GM23338 (cell line): Measurements from ENCODE around the gene GLUL.

Experiments
- CREB1 ChIP-seq: fragments of 250-450 bp; sonication (Bioruptor Pico); IDR thresholded peaks from 2 replicates; pipeline ENCODE4 v1.5.0; 2020; ENCODE audit warnings: low read depth, mild to moderate bottlenecking, moderate library complexity
- ETS1 ChIP-seq: IDR thresholded peaks from 2 replicates; pipeline ENCODE4 v1.6.1; 2016; ENCODE audit warnings: antibody characterized with exemption
- EZH2 ChIP-seq: fragments of 200-600 bp; sonication (generic); IDR thresholded peaks from one replicate; pipeline ENCODE4 v1.8.0; 2017; ENCODE audit warnings: antibody characterized with exemption, mild to moderate bottlenecking, low read depth; ENCODE audit not compliant: unreplicated experiment
- EZH2phosphoT487 ChIP-seq: fragments of 200-600 bp; sonication (generic); IDR thresholded peaks from one replicate; pipeline ENCODE4 v1.8.1; 2018; ENCODE audit warnings: antibody characterized with exemption; ENCODE audit not compliant: unreplicated experiment
- JUNB ChIP-seq: IDR thresholded peaks from one replicate; pipeline ENCODE4 v1.6.1; 2016; ENCODE audit warnings: antibody characterized with exemption; ENCODE audit not compliant: unreplicated experiment
- NANOG ChIP-seq: IDR thresholded peaks from 2 replicates; pipeline ENCODE4 v1.6.1; 2016; ENCODE audit warnings: antibody characterized with exemption, borderline replicate concordance
- POLR2AphosphoS5 ChIP-seq: IDR thresholded peaks from 2 replicates; pipeline ENCODE4 v1.6.1; 2016; ENCODE audit warnings: antibody characterized with exemption, low read depth
- STAT1 ChIP-seq: IDR thresholded peaks from one replicate; pipeline ENCODE4 v1.6.1; 2016; ENCODE audit warnings: antibody characterized with exemption; ENCODE audit not compliant: unreplicated experiment
- ZNF114 ChIP-seq: fragments of 250-450 bp; sonication (Bioruptor Pico); IDR thresholded peaks from 2 replicates; pipeline ENCODE4 v1.5.0; 2020; ENCODE audit warnings: mild to moderate bottlenecking, moderate library complexity
- ZNF462 ChIP-seq: fragments of 250-450 bp; sonication (Bioruptor Pico); IDR thresholded peaks from 2 replicates; pipeline ENCODE4 v1.5.0; 2020; ENCODE audit warnings: mild to moderate bottlenecking, moderate library complexity
- TF ChIP-seq, protein P1 (sequence below), 2 experiments: fragments of 200-600 bp in 1 of 2; sonication (generic) in 1 of 2; conservative IDR thresholded peaks; 2 replicates each; pipeline versions ENCODE4 v1.5.1 to v1.6.1; 2016 to 2017; ENCODE audit warnings: antibody characterized with exemption in 2 of 2, low read depth in 2 of 2, mild to moderate bottlenecking in 2 of 2, moderate library complexity in 1 of 2
- TF ChIP-seq, protein P2 (sequence below): IDR thresholded peaks from one replicate; pipeline ENCODE4 v1.6.1; 2018; ENCODE audit warnings: antibody characterized with exemption; ENCODE audit not compliant: unreplicated experiment

- TF ChIP-seq, protein P1, sequence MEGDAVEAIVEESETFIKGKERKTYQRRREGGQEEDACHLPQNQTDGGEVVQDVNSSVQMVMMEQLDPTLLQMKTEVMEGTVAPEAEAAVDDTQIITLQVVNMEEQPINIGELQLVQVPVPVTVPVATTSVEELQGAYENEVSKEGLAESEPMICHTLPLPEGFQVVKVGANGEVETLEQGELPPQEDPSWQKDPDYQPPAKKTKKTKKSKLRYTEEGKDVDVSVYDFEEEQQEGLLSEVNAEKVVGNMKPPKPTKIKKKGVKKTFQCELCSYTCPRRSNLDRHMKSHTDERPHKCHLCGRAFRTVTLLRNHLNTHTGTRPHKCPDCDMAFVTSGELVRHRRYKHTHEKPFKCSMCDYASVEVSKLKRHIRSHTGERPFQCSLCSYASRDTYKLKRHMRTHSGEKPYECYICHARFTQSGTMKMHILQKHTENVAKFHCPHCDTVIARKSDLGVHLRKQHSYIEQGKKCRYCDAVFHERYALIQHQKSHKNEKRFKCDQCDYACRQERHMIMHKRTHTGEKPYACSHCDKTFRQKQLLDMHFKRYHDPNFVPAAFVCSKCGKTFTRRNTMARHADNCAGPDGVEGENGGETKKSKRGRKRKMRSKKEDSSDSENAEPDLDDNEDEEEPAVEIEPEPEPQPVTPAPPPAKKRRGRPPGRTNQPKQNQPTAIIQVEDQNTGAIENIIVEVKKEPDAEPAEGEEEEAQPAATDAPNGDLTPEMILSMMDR (conservative IDR thresholded peaks at IDR 0.05; ENCODE audit: low read depth in 2 of 2): no peak
- TF ChIP-seq EZH2: no peak
- TF ChIP-seq EZH2phosphoT487: no peak
- TF ChIP-seq, protein P2, sequence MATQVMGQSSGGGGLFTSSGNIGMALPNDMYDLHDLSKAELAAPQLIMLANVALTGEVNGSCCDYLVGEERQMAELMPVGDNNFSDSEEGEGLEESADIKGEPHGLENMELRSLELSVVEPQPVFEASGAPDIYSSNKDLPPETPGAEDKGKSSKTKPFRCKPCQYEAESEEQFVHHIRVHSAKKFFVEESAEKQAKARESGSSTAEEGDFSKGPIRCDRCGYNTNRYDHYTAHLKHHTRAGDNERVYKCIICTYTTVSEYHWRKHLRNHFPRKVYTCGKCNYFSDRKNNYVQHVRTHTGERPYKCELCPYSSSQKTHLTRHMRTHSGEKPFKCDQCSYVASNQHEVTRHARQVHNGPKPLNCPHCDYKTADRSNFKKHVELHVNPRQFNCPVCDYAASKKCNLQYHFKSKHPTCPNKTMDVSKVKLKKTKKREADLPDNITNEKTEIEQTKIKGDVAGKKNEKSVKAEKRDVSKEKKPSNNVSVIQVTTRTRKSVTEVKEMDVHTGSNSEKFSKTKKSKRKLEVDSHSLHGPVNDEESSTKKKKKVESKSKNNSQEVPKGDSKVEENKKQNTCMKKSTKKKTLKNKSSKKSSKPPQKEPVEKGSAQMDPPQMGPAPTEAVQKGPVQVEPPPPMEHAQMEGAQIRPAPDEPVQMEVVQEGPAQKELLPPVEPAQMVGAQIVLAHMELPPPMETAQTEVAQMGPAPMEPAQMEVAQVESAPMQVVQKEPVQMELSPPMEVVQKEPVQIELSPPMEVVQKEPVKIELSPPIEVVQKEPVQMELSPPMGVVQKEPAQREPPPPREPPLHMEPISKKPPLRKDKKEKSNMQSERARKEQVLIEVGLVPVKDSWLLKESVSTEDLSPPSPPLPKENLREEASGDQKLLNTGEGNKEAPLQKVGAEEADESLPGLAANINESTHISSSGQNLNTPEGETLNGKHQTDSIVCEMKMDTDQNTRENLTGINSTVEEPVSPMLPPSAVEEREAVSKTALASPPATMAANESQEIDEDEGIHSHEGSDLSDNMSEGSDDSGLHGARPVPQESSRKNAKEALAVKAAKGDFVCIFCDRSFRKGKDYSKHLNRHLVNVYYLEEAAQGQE: no peak
- TF ChIP-seq STAT1: no peak
- TF ChIP-seq POLR2AphosphoS5: no peak
- TF ChIP-seq ZNF114: no peak
- no peak for TF ChIP-seq JUNB
- TF ChIP-seq CREB1 (CRISPR knock-in tag): no peak
- no peak for TF ChIP-seq ETS1
- TF ChIP-seq NANOG: no peak
- no peak for TF ChIP-seq ZNF462 (CRISPR knock-in tag)
These were observed 21.1 kb downstream of the GLUL start for GRCh38 chr1:182370532-182370931.
